HG02610 (cell line): Measurements from ENCODE around the gene STXBP2.

Experiments used
- ATAC-seq: cut with Tn5 transposase; IDR thresholded peaks from one replicate; pipeline ENCODE4 v1.9.1; 2021; ENCODE audit warnings: mild to moderate bottlenecking, moderate library complexity; ENCODE audit not compliant: unreplicated experiment

Gene STXBP2

DNA sequence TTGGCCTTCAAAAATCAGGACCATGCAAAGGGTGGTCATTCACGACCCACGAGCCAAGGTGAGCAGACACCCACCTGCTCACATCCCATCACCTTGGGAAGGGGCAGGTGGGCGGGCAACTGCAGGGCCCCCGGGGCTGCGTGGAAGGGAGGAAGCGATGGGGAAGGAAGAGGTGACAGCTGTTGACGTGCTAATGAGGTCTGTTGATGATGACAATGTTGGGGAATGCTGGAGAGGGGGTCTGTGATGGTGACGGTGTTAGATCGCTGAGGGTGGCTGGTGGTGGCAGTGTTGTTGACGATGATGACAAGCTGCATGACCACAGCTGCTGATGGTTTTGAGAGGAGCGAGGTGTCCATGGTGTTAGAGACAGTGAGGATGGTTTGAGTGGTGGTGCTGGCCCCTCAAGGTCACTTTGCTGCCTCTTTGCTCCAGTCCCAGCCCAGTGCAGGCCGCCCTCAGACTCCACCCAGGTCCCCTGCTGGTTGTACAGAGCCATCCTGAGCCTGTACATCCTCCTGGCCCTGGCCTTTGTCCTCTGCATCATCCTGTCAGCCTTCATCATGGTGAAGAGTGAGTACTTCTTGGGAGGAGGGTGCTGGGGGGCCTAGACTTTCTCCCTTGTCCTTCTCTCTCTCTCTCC is 40.9 kb downstream of the STXBP2 start:
- ATAC-seq: no peak

GRCh38 chr19:7678971-7679751 is 42.3 kb downstream of the STXBP2 start:
- no peak for ATAC-seq

DNA sequence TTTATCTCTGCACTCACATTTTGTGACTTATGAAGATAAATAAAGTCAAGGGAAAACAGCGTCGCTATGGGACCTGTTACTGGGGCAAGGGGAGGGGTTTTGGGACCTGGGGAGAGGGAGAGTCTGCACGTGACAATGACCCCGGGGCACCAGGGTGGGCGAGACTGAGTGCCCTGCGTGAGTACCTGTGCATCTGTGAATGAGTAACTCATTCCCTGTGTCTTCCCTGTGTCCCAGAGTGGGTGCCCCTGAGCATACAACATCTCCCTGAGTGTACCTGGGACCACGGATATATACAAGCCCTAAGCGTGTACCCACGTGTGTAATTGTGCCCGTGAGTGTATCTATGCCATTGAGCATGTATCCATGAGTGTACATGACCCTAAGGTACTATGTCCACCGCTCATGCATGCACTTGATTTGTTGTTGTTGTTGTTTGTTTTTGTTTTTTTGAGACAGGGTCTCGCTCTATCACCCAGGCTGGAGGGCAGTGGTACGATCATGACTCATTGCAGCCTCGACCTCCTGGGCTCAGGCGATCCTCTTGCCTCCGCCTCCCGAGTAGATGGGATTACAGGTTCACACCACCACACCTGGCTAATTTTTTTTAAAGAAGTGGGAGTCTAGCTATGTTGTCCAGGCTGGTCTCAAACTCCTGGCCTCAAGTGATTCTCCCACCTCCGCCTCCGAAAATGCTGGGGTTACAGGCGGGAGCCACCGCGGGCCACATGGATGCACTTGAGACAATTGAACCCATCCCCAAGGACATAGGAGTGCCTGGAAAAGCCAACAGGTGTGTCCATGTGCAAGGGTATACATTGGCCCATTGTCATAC is 43.1 kb downstream of the STXBP2 start:
- ATAC-seq: no peak

GRCh38 chr19:7680606-7681339 is 43.9 kb downstream of the STXBP2 start, which contains the start of gene TRAPPC5:
TSS of gene TRAPPC5 (plus strand) at chr19:7680833. CDS start at chr19:7682254, 1,421 bp downstream.
- peak; percentile 47 for ATAC-seq

DNA sequence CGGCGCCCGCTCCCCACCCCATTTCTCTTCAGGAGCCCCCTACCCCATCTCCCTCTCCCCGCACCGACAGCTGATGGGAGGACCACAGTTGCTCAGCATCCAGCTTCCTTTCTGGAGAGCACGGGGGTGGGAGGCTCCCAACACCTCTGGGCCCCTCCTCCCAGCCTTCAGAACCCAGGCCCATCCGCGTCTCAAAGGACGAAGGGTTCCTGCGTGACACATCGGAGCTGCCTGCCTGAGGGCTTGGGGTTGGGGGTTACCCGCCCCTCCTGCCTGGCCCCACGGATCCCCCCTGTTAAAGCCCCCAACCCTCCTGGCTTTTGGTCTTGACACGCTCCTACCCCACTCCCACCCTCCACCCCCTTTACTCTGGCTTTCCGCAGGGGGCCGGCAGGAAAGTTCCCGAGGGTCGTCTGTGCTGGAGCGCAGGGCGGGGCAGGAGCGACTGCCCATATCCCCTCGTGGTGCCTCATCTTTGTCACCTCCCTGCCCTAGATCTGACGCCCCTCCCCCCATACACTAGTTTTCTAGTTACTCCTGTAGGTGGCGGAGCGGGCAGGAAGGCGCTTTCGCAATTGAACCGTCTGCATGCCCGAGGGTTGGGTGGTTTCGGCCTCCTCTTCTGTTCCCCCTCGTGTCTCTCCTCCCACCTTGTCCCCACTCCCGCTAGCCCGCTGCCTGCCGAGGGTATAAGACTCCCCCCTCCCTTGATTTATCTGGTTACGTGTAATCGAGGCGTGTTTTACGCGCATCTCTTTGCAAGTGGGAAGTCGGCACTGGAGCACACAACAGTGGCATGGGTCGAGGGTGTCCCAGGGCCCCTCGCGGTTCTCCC is 44.6 kb downstream of the STXBP2 start:
- no peak for ATAC-seq

- no peak for ATAC-seq
Observed at GRCh38 chr19:7682175-7682855, 45.4 kb downstream of the STXBP2 start.

DNA sequence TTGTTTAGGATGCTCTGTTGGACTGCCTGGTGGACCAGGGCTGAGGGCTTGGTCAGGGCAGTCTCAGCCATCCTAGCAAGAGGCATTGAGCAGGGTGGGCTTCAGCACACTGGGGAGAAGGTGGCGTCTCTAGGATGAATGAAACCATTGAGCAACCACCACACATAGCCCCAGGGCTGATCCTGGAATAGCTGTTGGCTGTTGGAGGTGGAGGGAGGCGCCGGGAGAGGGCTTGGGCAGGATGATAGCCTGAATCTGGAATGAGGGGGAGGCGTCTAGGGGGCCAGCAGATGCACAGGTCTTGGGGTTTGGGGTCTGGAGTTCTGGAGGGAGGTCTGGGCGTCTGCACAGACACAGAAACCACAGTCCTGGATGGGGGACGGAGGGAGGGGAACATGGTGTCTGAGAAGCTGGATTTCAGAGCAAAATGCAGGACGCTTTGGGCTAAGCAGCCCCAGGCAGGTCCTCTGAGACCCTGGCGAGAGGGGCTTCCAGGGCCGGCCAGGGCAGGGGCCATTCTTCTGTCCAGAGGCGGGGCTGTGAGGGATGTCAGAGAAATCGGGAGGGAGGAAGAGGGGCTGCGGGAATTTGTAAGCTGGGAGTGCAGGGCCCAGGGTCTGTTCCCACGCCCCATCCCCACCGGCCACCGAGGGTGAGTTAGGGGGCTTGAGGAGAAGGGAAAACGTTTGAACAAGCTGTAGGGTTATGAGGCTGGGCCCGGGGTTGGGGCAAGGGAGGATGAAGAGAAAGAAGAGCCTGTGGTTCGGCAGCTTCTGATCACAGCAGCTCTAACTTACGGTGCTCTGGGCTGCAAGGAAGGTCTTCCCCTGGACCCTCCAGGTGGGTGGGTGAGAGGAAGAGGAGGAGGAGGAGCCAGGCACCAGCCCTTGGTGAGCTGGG is 48.9 kb downstream of the STXBP2 start:
- no peak for ATAC-seq

- ATAC-seq: no peak
Observed at GRCh38 chr19:7687177-7687576, 50.3 kb downstream of the STXBP2 start.

DNA sequence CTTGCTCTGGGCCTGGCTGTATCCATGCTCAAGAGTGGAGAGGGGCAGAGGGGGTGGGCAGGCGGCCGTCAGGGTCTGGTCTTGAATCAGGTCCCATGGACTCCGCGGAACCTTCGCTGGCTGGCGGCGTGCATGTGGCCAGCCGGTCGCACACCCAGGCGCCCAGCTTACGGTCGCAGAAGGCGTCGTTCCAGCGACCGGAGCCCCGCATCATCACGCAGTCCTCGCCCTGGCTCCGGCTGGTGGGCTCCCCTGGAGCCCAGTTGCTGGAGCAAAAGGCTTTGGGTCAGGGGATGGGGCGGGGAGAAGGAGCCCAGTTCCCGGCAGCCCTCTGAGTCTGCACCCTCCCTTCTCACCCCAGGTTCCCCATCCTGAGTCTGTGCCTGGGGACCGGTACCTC is 52.3 kb downstream of the STXBP2 start:
- ATAC-seq: no peak

- no peak for ATAC-seq
Observed at GRCh38 chr19:7690779-7691258, 53.9 kb downstream of the STXBP2 start.

DNA sequence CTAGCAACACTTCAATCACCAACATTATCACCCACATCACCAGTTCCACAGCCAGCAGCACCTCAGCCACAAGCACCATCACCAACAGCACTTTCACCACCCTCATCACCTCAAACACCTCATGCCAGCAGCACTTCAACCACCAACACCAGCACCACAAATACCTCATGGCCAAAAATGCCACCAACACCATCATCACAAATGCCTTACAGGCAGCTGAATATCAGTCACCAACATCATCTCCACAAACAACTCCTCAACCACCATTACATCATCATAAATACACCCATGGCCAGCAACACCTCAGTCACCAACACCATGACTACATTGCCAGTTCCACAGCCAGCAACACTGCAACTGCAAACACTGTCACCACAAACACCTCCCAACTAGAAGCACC is 54.6 kb downstream of the STXBP2 start:
- no peak for ATAC-seq

DNA sequence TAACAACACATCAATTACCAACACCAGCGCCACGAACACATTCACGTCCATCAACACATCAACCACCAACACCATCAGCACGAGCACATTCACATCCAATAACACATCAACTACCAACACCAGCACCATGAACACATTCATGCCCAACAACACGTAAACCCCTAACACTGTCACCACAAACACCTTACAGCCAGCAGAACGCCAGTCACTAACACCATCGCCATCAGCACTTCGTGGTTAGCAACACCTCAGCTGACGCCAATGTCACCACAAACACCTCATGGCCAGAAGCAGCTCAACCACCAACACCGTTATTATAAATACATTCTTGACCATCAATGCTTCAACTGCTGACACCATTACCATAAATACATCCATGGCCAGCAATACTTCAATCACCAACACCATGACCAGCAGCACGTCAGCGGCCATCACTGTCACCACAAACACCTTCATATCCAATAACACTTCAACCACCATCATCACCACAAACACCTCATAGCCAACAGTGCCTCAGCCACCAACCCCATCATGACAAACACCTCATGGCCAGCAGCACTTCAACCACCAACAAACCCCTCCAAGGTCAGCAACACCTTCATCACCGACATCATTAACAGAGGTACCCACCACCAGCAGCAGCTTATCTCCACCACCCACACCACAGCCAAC is 55.6 kb downstream of the STXBP2 start:
- no peak for ATAC-seq

DNA sequence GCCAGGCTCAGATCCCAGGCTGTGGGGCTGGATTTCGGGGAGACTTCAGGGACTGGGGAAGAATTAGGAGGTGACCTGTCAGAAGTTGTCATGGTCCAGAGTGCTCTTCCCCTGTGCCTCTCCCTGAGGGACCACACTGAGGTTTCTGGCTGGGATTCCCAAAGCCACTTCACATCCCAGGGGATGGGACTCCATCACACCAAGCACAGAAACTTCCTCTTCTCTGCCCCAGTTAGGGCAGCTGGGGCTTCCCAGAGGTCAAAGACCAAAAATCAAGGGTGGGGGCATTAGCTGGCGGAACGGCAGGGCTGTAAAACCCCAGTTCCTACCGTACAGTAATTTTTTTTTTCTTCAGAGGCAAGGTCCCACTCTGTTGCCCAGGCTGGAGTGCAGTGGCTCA is 57.6 kb downstream of the STXBP2 start:
- ATAC-seq: no peak
